ENCODE measurements around the gene DDO. TPM values are rescaled to one million over a fixed set of nuclear protein-coding genes. Genes with fewer than 3 reads are reported as not detected.

Gene DDO
- total and polyA plus RNA-seq, 9 of the 15 experiments (the other 6 are each of a cell fraction or from before 2014, with no cell fraction given), result not detected

DNA sequence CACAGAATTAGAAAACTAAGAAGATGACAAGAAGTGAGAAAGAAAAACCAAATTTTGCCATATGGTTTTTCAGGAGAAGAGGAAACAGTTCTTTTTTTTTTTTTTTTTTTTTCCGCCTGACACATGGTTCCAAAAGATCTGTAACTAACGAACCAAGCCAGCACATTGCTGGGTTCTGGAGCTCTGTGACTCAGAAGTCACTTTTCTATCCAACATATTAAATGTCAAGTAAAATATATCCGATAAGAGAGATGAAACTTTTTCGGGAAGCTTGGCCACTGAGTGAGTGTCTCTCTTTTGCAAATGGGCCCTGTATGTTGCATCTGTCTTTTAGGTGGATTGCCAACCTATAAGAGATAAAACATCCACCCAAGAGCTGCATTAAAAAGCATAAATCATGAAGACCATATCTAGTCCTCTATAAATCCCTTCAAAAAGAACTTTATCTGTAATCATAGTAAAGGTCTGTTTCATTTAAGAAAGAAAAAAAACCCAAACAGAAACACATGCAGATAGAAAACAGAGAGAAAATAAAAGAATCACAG is 61.8 kb downstream of the DDO start (continued):
- TF ChIP-seq ZNF57 (CRISPR knock-in tag; IDR thresholded peaks at IDR 0.05) (no peak), POLR2H (tag; IDR thresholded peaks at IDR 0.05; ENCODE audit: low read depth) (no peak), CHD4 (IDR thresholded peaks at IDR 0.05; ENCODE audit: insufficient read depth, insufficient replicate concordance, low read depth, low read length, poor library complexity, severe bottlenecking) (no peak)

DNA sequence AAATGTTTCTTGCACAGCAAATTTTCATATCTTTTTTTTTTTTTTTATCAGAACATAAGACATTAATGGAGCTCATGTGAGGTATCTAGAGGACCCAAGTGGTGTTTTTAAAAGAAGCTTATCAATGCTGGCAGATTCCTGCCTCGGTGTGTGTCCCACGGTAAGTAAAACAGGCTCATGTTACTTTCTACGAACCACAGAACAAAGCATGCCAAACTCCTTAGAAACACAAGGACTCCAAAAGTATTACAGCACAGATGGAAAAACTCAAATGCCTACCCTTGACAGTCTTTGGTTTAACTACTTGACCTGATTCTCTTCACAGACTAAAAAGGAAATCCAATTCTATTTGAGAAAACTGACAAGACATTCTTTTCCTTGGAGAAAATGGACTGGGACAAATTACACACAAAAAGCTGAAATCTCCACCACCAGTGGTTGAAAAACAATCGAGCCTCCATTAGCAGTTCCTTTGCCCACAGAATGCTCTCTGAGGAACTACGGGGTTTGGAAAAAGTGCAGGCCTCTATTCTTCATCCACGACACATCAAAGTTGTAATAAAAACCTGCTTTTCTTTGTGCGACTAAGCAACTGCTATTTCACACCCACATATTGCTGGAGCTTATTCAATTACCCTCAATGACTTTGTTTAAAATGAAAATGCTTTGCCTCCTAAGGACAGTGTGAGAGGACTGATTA is 62.7 kb downstream of the DDO start:
- Histone ChIP-seq H2AFZ (ENCODE audit: low read depth, low read length) (no peak overlapping the region; the same call in 1 of the 2 replicates), H3K36me3 (ENCODE audit: control insufficient read depth, insufficient read depth, low read length) (no peaks in the 10 kb centered on the region), H3K4me1 (replicated peaks in 1 of 2; ENCODE audit: control insufficient read depth in 2 of 2, insufficient read depth in 2 of 2, low read length in 2 of 2) (no peaks in the 10 kb centered on the region; a peak in 1 of 5 replicates), H3K27ac (ENCODE audit: extremely low read depth, low read depth, low read length) (no peak overlapping the region), H3K9me1 (ENCODE audit: control insufficient read depth, insufficient read depth, low read length) (no peaks in the 10 kb centered on the region), H3K9me3 (replicated peaks; ENCODE audit: control insufficient read depth, insufficient read depth, low read depth, low read length) (no peaks in the 10 kb centered on the region), H3K4me2 (ENCODE audit: insufficient read depth, low read length) (no peak overlapping the region), H3K27me3 (ENCODE audit: control insufficient read depth in 2 of 2, insufficient read depth in 2 of 2, low read length in 2 of 2) (peaks cover 16 to 32% of the 10 kb centered on the region in 2 experiments), H3K4me3 (no peak overlapping the region), H3K9ac (ENCODE audit: insufficient read depth in 1 of 2, low read depth in 2 of 2, low read length in 2 of 2) (no peak overlapping the region), H3K79me2 (ENCODE audit: control insufficient read depth, insufficient read depth, low read length) (no peaks in the 10 kb centered on the region), H4K20me1 (replicated peaks; ENCODE audit: control insufficient read depth, insufficient read depth, low read length) (no peaks in the 10 kb centered on the region)
- in situ Hi-C loops (cut with MboI) (no loop called here), intact Hi-C loops (cut with micrococcal nuclease) (no loop called here)
- 2% methylated on average over 7 of the region's 7 CpGs for WGBS (ENCODE audit: insufficient coverage, low coverage, missing lambda C conversion rate)
- ATAC-seq (no peak), DNase-seq (ENCODE audit: extremely low read depth in 1 of 4, low spot score in 3 of 4) (no peak), FAIRE-seq (peak; percentile 44)
- no TSS peak for BruUV-seq (replicated peaks)
- POLR2A ChIA-PET, result no interaction called here
- CTCF ChIA-PET (ENCODE audit: low intra/inter-chr PET ratio), result no interaction called here
- TF ChIP-seq LEF1 (IDR thresholded peaks at IDR 0.05) (no peak), THAP7 (CRISPR knock-in tag; IDR thresholded peaks at IDR 0.05) (no peak), FOXA1 (IDR thresholded peaks at IDR 0.05; ENCODE audit: borderline replicate concordance) (no peak), RHOXF2B (CRISPR knock-in tag; conservative IDR thresholded peaks at IDR 0.05) (no peak), NCOA6 (IDR thresholded peaks at IDR 0.05) (no peak), ID3 (CRISPR knock-in tag; IDR thresholded peaks at IDR 0.05) (no peak), ID3 (tag; IDR thresholded peaks at IDR 0.05) (no peak), ZNF707 (CRISPR knock-in tag; conservative IDR thresholded peaks at IDR 0.05) (no peak), VEZF1 (CRISPR knock-in tag; IDR thresholded peaks at IDR 0.05) (no peak), RBFOX2 (IDR thresholded peaks at IDR 0.05; ENCODE audit: low read depth, low read length) (no peak), MTA1 (IDR thresholded peaks at IDR 0.05; ENCODE audit: borderline replicate concordance) (no peak), HCFC1 (IDR thresholded peaks at IDR 0.05; ENCODE audit: low read depth, low read length) (no peak), HMGN3 (IDR thresholded peaks at IDR 0.05; ENCODE audit: borderline replicate concordance, extremely low read depth, insufficient read length, low read depth, low read length) (no peak), CXXC5 (CRISPR knock-in tag; IDR thresholded peaks at IDR 0.05) (no peak)
- TF ChIP-seq, protein P1, sequence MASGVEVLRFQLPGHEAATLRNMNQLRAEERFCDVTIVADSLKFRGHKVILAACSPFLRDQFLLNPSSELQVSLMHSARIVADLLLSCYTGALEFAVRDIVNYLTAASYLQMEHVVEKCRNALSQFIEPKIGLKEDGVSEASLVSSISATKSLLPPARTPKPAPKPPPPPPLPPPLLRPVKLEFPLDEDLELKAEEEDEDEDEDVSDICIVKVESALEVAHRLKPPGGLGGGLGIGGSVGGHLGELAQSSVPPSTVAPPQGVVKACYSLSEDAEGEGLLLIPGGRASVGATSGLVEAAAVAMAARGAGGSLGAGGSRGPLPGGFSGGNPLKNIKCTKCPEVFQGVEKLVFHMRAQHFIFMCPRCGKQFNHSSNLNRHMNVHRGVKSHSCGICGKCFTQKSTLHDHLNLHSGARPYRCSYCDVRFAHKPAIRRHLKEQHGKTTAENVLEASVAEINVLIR (CRISPR knock-in tag; IDR thresholded peaks at IDR 0.05), result no peak
